ENCODE results near the gene LEFTY1.

Gene LEFTY1

DNA sequence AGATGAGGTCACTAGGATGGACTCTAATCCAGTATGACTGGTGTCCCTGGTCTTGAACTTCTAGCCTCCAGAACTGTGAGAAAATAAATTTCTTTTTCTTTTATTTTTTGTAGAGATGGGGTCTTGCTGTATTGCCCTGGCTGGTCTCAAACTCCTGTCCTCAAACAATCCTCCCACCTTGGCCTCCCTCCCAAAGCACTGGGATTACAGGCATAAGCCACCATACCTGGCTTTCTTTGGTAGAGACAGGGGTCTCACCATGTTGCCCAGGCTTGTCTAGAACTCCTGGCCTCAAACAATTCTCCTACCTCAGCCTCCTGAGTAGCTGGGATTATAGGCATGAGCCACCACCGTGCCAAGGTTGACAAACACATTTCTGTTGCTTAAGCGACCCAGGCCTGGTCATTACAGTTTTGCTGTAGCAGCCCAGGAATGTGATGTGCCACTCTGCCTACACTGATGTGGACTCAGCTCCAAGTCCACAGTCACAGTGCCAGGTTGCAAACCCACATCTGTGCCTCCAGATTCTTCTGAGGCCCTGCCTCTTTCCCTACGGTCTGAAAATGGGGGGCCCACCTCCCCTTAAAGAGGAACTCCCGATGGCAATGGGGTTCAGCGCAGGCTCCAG is 19.2 kb upstream of the LEFTY1 start:
- Histone ChIP-seq H2BK5ac (ENCODE audit: low read depth, low read length, poor library complexity) (no peak overlapping the region), H2AK5ac (ENCODE audit: low read length) (no peak overlapping the region), H3K4me3 (ENCODE audit: low read depth, low read length) (no peak overlapping the region), H3K27me3 (ENCODE audit: insufficient read depth, low read length) (no peaks in the 10 kb centered on the region), H3K4me1 (ENCODE audit: control insufficient read depth in 1 of 2, insufficient read depth in 2 of 2, low read length in 2 of 2) (no peaks in the 10 kb centered on the region), H3K14ac (ENCODE audit: low read length) (no peak overlapping the region), H2BK120ac (ENCODE audit: insufficient read depth, low read length, poor library complexity) (no peak overlapping the region), H4K91ac (ENCODE audit: low read depth, low read length) (no peak overlapping the region), H3K36me3 (ENCODE audit: control insufficient read depth in 1 of 2, insufficient read depth in 2 of 2, low read length in 2 of 2) (peaks cover 0 to 2% of the 10 kb centered on the region in 2 experiments), H3K4me2 (ENCODE audit: low read length) (no peak overlapping the region), H3K4ac (ENCODE audit: low read depth, low read length) (no peak overlapping the region), H3K9me3 (ENCODE audit: insufficient read depth, low read depth, low read length) (peaks cover 2% of the 10 kb centered on the region), H3K79me2 (ENCODE audit: control insufficient read depth, insufficient read depth, low read length, poor library complexity) (no peaks in the 10 kb centered on the region), H3K9ac (ENCODE audit: low read length) (no peak overlapping the region), H3K27ac (ENCODE audit: low read depth, low read length) (no peak overlapping the region), H3K79me1 (ENCODE audit: low read length) (no peaks in the 10 kb centered on the region), H4K8ac (ENCODE audit: low read depth, low read length) (no peak overlapping the region), H4K12ac (ENCODE audit: low read depth, low read length) (no peak overlapping the region), H2AFZ (ENCODE audit: insufficient read depth, low read length, poor library complexity) (no peak overlapping the region), H3K23ac (ENCODE audit: low read length) (no peak overlapping the region), H3K18ac (ENCODE audit: low read length) (no peak overlapping the region), H2BK12ac (ENCODE audit: low read length) (no peak overlapping the region)
- no peak for DNase-seq
- no CpG with 5 or more reads among the region's 5 CpGs for WGBS (ENCODE audit: extremely low coverage, insufficient coverage, insufficient read length)

DNA sequence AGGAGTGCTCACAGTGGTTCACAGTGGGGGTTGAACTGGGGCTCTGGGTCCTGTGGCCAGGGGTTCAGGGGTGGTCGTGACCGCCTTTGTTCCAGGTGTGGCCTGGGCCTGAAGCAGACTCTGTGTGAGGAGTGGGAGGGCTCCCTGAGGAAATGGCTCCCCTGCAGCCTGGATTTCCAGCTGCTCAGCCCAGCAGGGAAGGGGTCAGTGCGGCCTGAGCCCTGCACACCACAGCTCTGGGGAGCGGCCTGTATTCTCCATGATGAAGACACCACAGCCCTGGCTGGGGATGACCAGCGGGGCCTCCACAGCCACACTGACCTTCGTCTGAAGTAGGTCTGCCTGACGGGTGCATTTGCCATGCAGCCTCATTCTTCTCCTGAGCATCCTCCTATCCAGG is 18.4 kb upstream of the LEFTY1 start:
- H3K9me3 ChIP-seq (ENCODE audit: insufficient read depth, low read depth, low read length): peaks cover 2% of the 10 kb centered on the region
- H3K4ac ChIP-seq (ENCODE audit: low read depth, low read length): no peak overlapping the region
- no peak overlapping the region for H3K27ac ChIP-seq (ENCODE audit: low read depth, low read length)
- peaks cover 0 to 2% of the 10 kb centered on the region in 2 experiments for H3K36me3 ChIP-seq (ENCODE audit: control insufficient read depth in 1 of 2, insufficient read depth in 2 of 2, low read length in 2 of 2)
- no peak overlapping the region for H3K4me3 ChIP-seq (ENCODE audit: low read depth, low read length)
- H4K8ac ChIP-seq (ENCODE audit: low read depth, low read length): no peak overlapping the region
- H3K4me2 ChIP-seq (ENCODE audit: low read length): no peak overlapping the region
- DNase-seq: no peak
- no peak overlapping the region for H2BK12ac ChIP-seq (ENCODE audit: low read length)
- H4K12ac ChIP-seq (ENCODE audit: low read depth, low read length): no peak overlapping the region
- no peaks in the 10 kb centered on the region for H3K4me1 ChIP-seq (ENCODE audit: control insufficient read depth in 1 of 2, insufficient read depth in 2 of 2, low read length in 2 of 2)
- no CpG with 5 or more reads among the region's 7 CpGs for WGBS (ENCODE audit: extremely low coverage, insufficient coverage, insufficient read length)
- H2AK5ac ChIP-seq (ENCODE audit: low read length): no peak overlapping the region
- H3K18ac ChIP-seq (ENCODE audit: low read length): no peak overlapping the region
- no peaks in the 10 kb centered on the region for H3K27me3 ChIP-seq (ENCODE audit: insufficient read depth, low read length)
- no peaks in the 10 kb centered on the region for H3K79me1 ChIP-seq (ENCODE audit: low read length)
- no peak overlapping the region for H3K14ac ChIP-seq (ENCODE audit: low read length)
- no peak overlapping the region for H3K9ac ChIP-seq (ENCODE audit: low read length)
- H2BK120ac ChIP-seq (ENCODE audit: insufficient read depth, low read length, poor library complexity): no peak overlapping the region
- H3K23ac ChIP-seq (ENCODE audit: low read length): no peak overlapping the region
- H3K79me2 ChIP-seq (ENCODE audit: control insufficient read depth, insufficient read depth, low read length, poor library complexity): no peaks in the 10 kb centered on the region
- no peak overlapping the region for H2AFZ ChIP-seq (ENCODE audit: insufficient read depth, low read length, poor library complexity)
- H4K91ac ChIP-seq (ENCODE audit: low read depth, low read length): no peak overlapping the region
- no peak overlapping the region for H2BK5ac ChIP-seq (ENCODE audit: low read depth, low read length, poor library complexity)

DNA sequence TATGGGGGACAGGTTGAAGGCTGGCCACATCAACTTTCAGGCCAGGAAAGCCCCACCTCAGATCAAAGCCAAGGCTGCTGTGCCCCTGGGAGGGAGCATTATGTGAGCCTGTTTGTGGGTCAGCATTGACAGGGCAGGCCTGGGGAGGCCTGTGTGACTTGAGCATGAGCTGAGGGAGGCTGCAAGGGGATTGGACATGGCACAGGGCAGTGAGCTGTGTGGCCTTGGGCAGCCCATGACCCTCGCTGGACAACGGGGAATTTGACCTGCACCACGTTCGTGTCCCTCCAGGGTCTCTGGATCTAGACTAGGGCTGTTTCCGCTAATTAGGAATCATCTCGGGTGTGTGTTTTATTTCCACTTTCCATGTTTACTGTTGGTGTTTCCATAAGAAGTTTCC is 17.5 kb upstream of the LEFTY1 start:
- Histone ChIP-seq H4K91ac (ENCODE audit: low read depth, low read length) (no peak overlapping the region), H3K4ac (ENCODE audit: low read depth, low read length) (no peak overlapping the region), H3K36me3 (ENCODE audit: control insufficient read depth in 1 of 2, insufficient read depth in 2 of 2, low read length in 2 of 2) (peaks cover 0 to 2% of the 10 kb centered on the region in 2 experiments), H2BK5ac (ENCODE audit: low read depth, low read length, poor library complexity) (no peak overlapping the region), H3K9ac (ENCODE audit: low read length) (no peak overlapping the region), H3K27ac (ENCODE audit: low read depth, low read length) (no peak overlapping the region), H3K18ac (ENCODE audit: low read length) (no peak overlapping the region), H2BK12ac (ENCODE audit: low read length) (no peak overlapping the region), H2AK5ac (ENCODE audit: low read length) (no peak overlapping the region), H2BK120ac (ENCODE audit: insufficient read depth, low read length, poor library complexity) (no peak overlapping the region), H3K23ac (ENCODE audit: low read length) (no peak overlapping the region), H3K14ac (ENCODE audit: low read length) (no peak overlapping the region), H3K4me2 (ENCODE audit: low read length) (no peak overlapping the region), H4K12ac (ENCODE audit: low read depth, low read length) (no peak overlapping the region), H3K9me3 (ENCODE audit: insufficient read depth, low read depth, low read length) (peaks cover 2% of the 10 kb centered on the region), H3K27me3 (ENCODE audit: insufficient read depth, low read length) (no peaks in the 10 kb centered on the region), H3K4me1 (ENCODE audit: control insufficient read depth in 1 of 2, insufficient read depth in 2 of 2, low read length in 2 of 2) (no peaks in the 10 kb centered on the region), H4K8ac (ENCODE audit: low read depth, low read length) (no peak overlapping the region), H3K4me3 (ENCODE audit: low read depth, low read length) (no peak overlapping the region), H2AFZ (ENCODE audit: insufficient read depth, low read length, poor library complexity) (no peak overlapping the region), H3K79me2 (ENCODE audit: control insufficient read depth, insufficient read depth, low read length, poor library complexity) (no peaks in the 10 kb centered on the region), H3K79me1 (ENCODE audit: low read length) (no peaks in the 10 kb centered on the region)
- no CpG with 5 or more reads among the region's 6 CpGs for WGBS (ENCODE audit: extremely low coverage, insufficient coverage, insufficient read length)
- no peak for DNase-seq

DNA sequence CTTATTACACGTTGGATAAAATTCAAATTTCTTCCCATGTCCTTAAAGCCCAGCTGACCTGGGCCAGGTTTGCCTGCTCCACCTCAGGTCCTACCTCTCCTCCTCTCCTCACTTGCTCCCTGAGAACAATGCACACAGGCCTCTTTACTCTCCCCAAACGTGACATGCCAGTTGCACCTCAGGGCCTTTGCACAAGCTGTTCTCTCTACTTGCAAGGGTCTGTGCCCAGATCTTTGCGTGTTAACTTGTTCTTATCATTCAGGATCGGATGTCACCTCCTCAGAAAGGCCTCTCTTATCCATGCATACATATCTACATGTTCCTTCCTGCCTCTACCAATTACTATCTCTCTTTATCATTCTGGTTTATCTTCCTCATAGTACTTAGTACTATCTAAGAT is 14.7 kb upstream of the LEFTY1 start:
- Histone ChIP-seq H4K91ac (ENCODE audit: low read depth, low read length) (no peak overlapping the region), H4K12ac (ENCODE audit: low read depth, low read length) (no peak overlapping the region), H3K4me3 (ENCODE audit: low read depth, low read length) (no peak overlapping the region), H3K79me1 (ENCODE audit: low read length) (no peaks in the 10 kb centered on the region), H3K4me1 (ENCODE audit: control insufficient read depth in 1 of 2, insufficient read depth in 2 of 2, low read length in 2 of 2) (no peaks in the 10 kb centered on the region), H4K8ac (ENCODE audit: low read depth, low read length) (no peak overlapping the region), H3K9ac (ENCODE audit: low read length) (no peak overlapping the region), H2BK12ac (ENCODE audit: low read length) (no peak overlapping the region), H3K27me3 (ENCODE audit: insufficient read depth, low read length) (no peaks in the 10 kb centered on the region), H3K18ac (ENCODE audit: low read length) (no peak overlapping the region), H3K14ac (ENCODE audit: low read length) (no peak overlapping the region), H3K79me2 (ENCODE audit: control insufficient read depth, insufficient read depth, low read length, poor library complexity) (no peaks in the 10 kb centered on the region), H3K23ac (ENCODE audit: low read length) (no peak overlapping the region), H2AK5ac (ENCODE audit: low read length) (no peak overlapping the region), H2BK5ac (ENCODE audit: low read depth, low read length, poor library complexity) (no peak overlapping the region), H3K4ac (ENCODE audit: low read depth, low read length) (no peak overlapping the region), H3K27ac (ENCODE audit: low read depth, low read length) (no peak overlapping the region), H2BK120ac (ENCODE audit: insufficient read depth, low read length, poor library complexity) (no peak overlapping the region), H3K36me3 (ENCODE audit: control insufficient read depth in 1 of 2, insufficient read depth in 2 of 2, low read length in 2 of 2) (peaks cover 0 to 2% of the 10 kb centered on the region in 2 experiments), H3K9me3 (ENCODE audit: insufficient read depth, low read depth, low read length) (no peaks in the 10 kb centered on the region), H2AFZ (ENCODE audit: insufficient read depth, low read length, poor library complexity) (no peak overlapping the region), H3K4me2 (ENCODE audit: low read length) (no peak overlapping the region)
- DNase-seq: no peak
- WGBS (ENCODE audit: extremely low coverage, insufficient coverage, insufficient read length): no CpG with 5 or more reads among the region's 4 CpGs
